ENCODE data around the gene RBMS1. TPM values are rescaled to one million over a fixed set of nuclear protein-coding genes. Genes with fewer than 3 reads are reported as not detected.

RBMS1 gene
- total and polyA plus RNA-seq, 3 donors from 2014 or later, result 26.8 to 34.7 (median 30.0) TPM

GRCh38 chr2:160432633-160433032 is 61.0 kb downstream of the RBMS1 start:
- intact Hi-C loops (cut with DNase I; ENCODE audit: low total_unique reads), result no loop called here

DNA sequence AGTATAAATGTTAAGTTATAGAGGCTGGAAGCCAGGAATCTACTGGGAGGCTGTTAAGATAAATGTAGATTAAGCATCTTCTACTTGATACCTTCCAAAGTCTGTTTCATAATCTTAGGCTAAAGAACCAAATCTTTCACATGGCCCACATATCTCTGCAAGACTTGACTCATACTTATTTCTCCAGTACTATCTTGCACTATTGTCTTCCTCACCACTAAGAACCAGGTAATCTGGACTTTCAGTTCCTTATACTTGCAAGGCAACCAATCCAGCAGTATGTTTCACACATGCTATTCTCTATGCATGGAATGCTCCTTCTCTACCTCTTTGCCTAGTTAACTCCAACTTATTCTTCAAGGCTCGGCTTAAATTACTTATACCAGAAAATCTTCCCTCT is 62.2 kb downstream of the RBMS1 start:
- no peaks in the 10 kb centered on the region for H3K36me3 ChIP-seq (ENCODE audit: low read depth, missing control alignments)
- no peak for TF ChIP-seq CTCF (IDR thresholded peaks at IDR 0.05)
- no peak for TF ChIP-seq POLR2A (IDR thresholded peaks at IDR 0.05)
- 97 to 100% methylated on average over 1 of the region's 1 CpG for WGBS, 2 donors
- intact Hi-C loops (cut with DNase I; ENCODE audit: low total_unique reads), result no loop called here
- H3K27me3 ChIP-seq, result no peaks in the 10 kb centered on the region
- DNase-seq, result no peak
- no peak overlapping the region for H3K27ac ChIP-seq
- peaks cover 5% of the 10 kb centered on the region for H3K4me1 ChIP-seq
- H3K9me3 ChIP-seq, result no peaks in the 10 kb centered on the region
- no peak overlapping the region for H3K4me3 ChIP-seq

More at GRCh38 chr2:160432633-160433032, 61.0 kb downstream of the RBMS1 start:
- H3K36me3 ChIP-seq (ENCODE audit: low read depth, missing control alignments), result no peaks in the 10 kb centered on the region
- H3K27ac ChIP-seq, result no peak overlapping the region
- TF ChIP-seq CTCF (IDR thresholded peaks at IDR 0.05) (no peak), POLR2A (IDR thresholded peaks at IDR 0.05) (no peak)
- H3K4me3 ChIP-seq, result no peak overlapping the region
- H3K27me3 ChIP-seq, result no peaks in the 10 kb centered on the region
- 90% methylated on average over 4 of the region's 4 CpGs for WGBS, 2 donors
- peaks cover 5% of the 10 kb centered on the region for H3K4me1 ChIP-seq
- no peaks in the 10 kb centered on the region for H3K9me3 ChIP-seq
- no peak for DNase-seq

GRCh38 chr2:160430001-160430344 is 63.6 kb downstream of the RBMS1 start:
- Histone ChIP-seq H3K9me3 (no peaks in the 10 kb centered on the region), H3K27me3 (no peaks in the 10 kb centered on the region), H3K36me3 (ENCODE audit: low read depth, missing control alignments) (no peaks in the 10 kb centered on the region), H3K4me3 (no peak overlapping the region), H3K4me1 (peaks cover 5% of the 10 kb centered on the region), H3K27ac (no peak overlapping the region)
- intact Hi-C loops (cut with DNase I; ENCODE audit: low total_unique reads), result no loop called here
- DNase-seq, result no peak
- TF ChIP-seq POLR2A (IDR thresholded peaks at IDR 0.05) (no peak), CTCF (IDR thresholded peaks at IDR 0.05) (no peak)

DNA sequence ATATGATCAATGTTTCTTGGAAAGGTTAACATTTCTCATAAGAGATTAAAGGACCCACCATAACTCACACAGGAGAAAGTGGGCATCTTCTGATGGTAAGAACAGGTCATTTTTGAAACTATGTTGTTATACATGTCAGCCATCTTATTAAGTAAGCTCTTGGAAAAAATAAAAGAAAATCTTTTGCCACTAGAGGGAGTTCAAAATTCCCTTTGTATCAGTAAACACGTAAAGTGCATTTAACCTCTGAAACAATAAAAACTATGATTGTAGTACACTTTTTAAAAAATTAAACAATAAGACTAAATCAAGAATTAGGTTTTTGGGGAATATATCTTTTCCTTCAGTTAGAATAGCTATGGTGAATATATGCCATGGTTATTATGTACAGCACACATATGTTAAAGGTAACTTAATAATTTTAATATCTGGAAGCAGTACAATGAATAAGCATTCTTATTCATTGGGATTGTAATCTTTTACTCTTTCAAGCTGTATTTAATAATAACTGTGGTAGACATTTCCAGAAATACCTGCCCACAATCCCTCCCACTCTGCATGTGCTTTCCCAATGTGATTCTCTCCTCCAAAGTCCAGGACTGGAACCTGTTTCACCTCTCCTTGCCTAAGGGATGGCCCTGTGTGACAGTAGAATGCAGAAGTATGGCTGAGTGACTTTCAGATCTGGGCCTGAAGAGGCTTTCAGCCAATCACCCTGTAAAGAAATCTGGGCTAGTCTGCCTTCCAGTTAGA is 64.2 kb downstream of the RBMS1 start:
- peak overlapping the region in 1 of 2 donors; percentile 21 for H3K27ac ChIP-seq
- intact Hi-C loops (cut with DNase I; ENCODE audit: low total_unique reads), result no loop called here

More for the DNA sequence above, 64.2 kb downstream of the RBMS1 start:
- peak; percentile 36 to 61 (median 42) for TF ChIP-seq CTCF (IDR thresholded peaks at IDR 0.05)
- no peak for TF ChIP-seq POLR2A (IDR thresholded peaks at IDR 0.05)
- DNase-seq, result no peak
- H3K27me3 ChIP-seq, result no peaks in the 10 kb centered on the region
- H3K4me3 ChIP-seq, result no peak overlapping the region
- H3K4me1 ChIP-seq, result peaks cover 5% of the 10 kb centered on the region
- H3K9me3 ChIP-seq, result no peaks in the 10 kb centered on the region
- no peaks in the 10 kb centered on the region for H3K36me3 ChIP-seq (ENCODE audit: low read depth, missing control alignments)
- WGBS, 2 donors, result 20 to 23% methylated on average over 1 of the region's 1 CpG
